HAP-1 (cell line): ENCODE results near the gene VWA7.
"Not testable (repeated sequence)": the region's sequence is repeated elsewhere in the genome, so short reads cannot be mapped to it uniquely, and the experiment has no call there.

Source experiments
- DNase-seq, 2 experiments: peaks; one replicate each; pipeline ENCODE4 v3.0.0-alpha.2; 2016 to 2020; ENCODE audit warnings: low spot score in 2 of 2
- H3K27me3 ChIP-seq: fragments of 250-450 bp; sonication (Bioruptor Pico); 2 replicates; pipeline ENCODE4 v1.5.1; 2020; ENCODE audit warnings: low read depth, mild to moderate bottlenecking, moderate library complexity
- H3K36me3 ChIP-seq: fragments of 250-450 bp; sonication (Bioruptor Pico); replicated peaks from 2 replicates; pipeline ENCODE4 v1.5.1; 2020; ENCODE audit warnings: mild to moderate bottlenecking
- H3K4me1 ChIP-seq: fragments of 250-450 bp; sonication (Bioruptor Pico); 2 replicates; pipeline ENCODE4 v1.5.1; 2020; ENCODE audit warnings: mild to moderate bottlenecking
- H3K4me3 ChIP-seq: fragments of 250-450 bp; sonication (Bioruptor Pico); 2 replicates; pipeline ENCODE4 v1.5.1; 2020; ENCODE audit warnings: mild to moderate bottlenecking, moderate library complexity
- H3K9me3 ChIP-seq: fragments of 250-450 bp; sonication (Bioruptor Pico); 2 replicates; pipeline ENCODE4 v1.5.1; 2020; ENCODE audit warnings: mild to moderate bottlenecking, moderate library complexity
- in situ Hi-C: fragments of 300-500 bp; cut with MboI; formaldehyde crosslinking; loops from 3 replicates; pipeline ENCODE4 v1.14.3; 2020; ENCODE audit warnings: low sequenced_read_pairs, inconsistent platforms, mixed read lengths

Gene VWA7

GRCh38 chr6:31813465-31813849 lies 36.3 kb upstream of the VWA7 start:
- no peak for DNase-seq
- no peaks in the 10 kb centered on the region for H3K9me3 ChIP-seq
- H3K4me1 ChIP-seq, result peaks cover 7% of the 10 kb centered on the region
- H3K4me3 ChIP-seq, result no peak overlapping the region
- in situ Hi-C loops, result no loop called here
- no peaks in the 10 kb centered on the region for H3K36me3 ChIP-seq
- H3K27me3 ChIP-seq, result no peaks in the 10 kb centered on the region

- Histone ChIP-seq H3K27me3 (no peaks in the 10 kb centered on the region), H3K9me3 (no peaks in the 10 kb centered on the region), H3K4me1 (peaks cover 10% of the 10 kb centered on the region), H3K4me3 (no peak overlapping the region), H3K36me3 (no peaks in the 10 kb centered on the region)
- in situ Hi-C loops, result no loop called here
- no peak for DNase-seq
Measured at GRCh38 chr6:31811645-31812044, 34.5 kb upstream of the VWA7 start.

- H3K4me1 ChIP-seq, in situ Hi-C loops, H3K27me3 ChIP-seq, DNase-seq, H3K9me3 ChIP-seq, H3K36me3 ChIP-seq, H3K4me3 ChIP-seq: not testable (repeated sequence)
Measured at GRCh38 chr6:31808599-31808998, 31.5 kb upstream of the VWA7 start.

GRCh38 chr6:31806470-31807272 lies 29.5 kb upstream of the VWA7 start, which contains the start of gene LSM2:
Gene LSM2, minus strand, starts transcription at chr6:31806966. Its CDS starts 209 bp downstream, at chr6:31806757.
- Histone ChIP-seq H3K4me1 (peaks cover 8% of the 10 kb centered on the region), H3K27me3 (no peaks in the 10 kb centered on the region), H3K36me3 (peaks cover 24% of the 10 kb centered on the region), H3K4me3 (peak within 1 kb of the TSS; percentile 89), H3K9me3 (no peaks in the 10 kb centered on the region)
- peak; percentile 96 to 98 for DNase-seq
- in situ Hi-C loops, result no loop called here

GRCh38 chr6:31805939-31806469 lies 28.9 kb upstream of the VWA7 start:
- Histone ChIP-seq H3K9me3 (no peaks in the 10 kb centered on the region), H3K36me3 (peaks cover 30% of the 10 kb centered on the region), H3K4me3 (peak overlapping the region; percentile 89), H3K27me3 (no peaks in the 10 kb centered on the region), H3K4me1 (peaks cover 8% of the 10 kb centered on the region)
- DNase-seq, result no peak
- in situ Hi-C loops, result no loop called here

GRCh38 chr6:31801031-31801927 lies 24.2 kb upstream of the VWA7 start:
- H3K4me3 ChIP-seq, result not testable (repeated sequence)

GRCh38 chr6:31799781-31800180 lies 22.7 kb upstream of the VWA7 start:
- no peak for DNase-seq
- in situ Hi-C loops, result no loop called here
- H3K4me3 ChIP-seq, result no peak overlapping the region

More at GRCh38 chr6:31801031-31801927, 24.2 kb upstream of the VWA7 start:
- H3K9me3 ChIP-seq, H3K4me1 ChIP-seq, in situ Hi-C loops, H3K27me3 ChIP-seq, DNase-seq: not testable (repeated sequence)
- H3K36me3 ChIP-seq, result peaks cover 38% of the 10 kb centered on the region

GRCh38 chr6:31797588-31797987 lies 20.5 kb upstream of the VWA7 start:
- no peaks in the 10 kb centered on the region for H3K9me3 ChIP-seq
- H3K27me3 ChIP-seq, result no peaks in the 10 kb centered on the region
- in situ Hi-C loops, result no loop called here
- H3K36me3 ChIP-seq, result peaks cover 30% of the 10 kb centered on the region
- no peak for DNase-seq
- H3K4me1 ChIP-seq, result peaks cover 8% of the 10 kb centered on the region
- no peak overlapping the region for H3K4me3 ChIP-seq

More at GRCh38 chr6:31799781-31800180, 22.7 kb upstream of the VWA7 start:
- H3K9me3 ChIP-seq, result no peaks in the 10 kb centered on the region
- peaks cover 4% of the 10 kb centered on the region for H3K4me1 ChIP-seq
- no peaks in the 10 kb centered on the region for H3K27me3 ChIP-seq
- H3K36me3 ChIP-seq, result peaks cover 35% of the 10 kb centered on the region

GRCh38 chr6:31796993-31797385 lies 19.9 kb upstream of the VWA7 start:
- no peak for DNase-seq
- Histone ChIP-seq H3K36me3 (peaks cover 32% of the 10 kb centered on the region), H3K27me3 (no peaks in the 10 kb centered on the region), H3K4me1 (peaks cover 8% of the 10 kb centered on the region), H3K4me3 (no peak overlapping the region), H3K9me3 (no peaks in the 10 kb centered on the region)
- in situ Hi-C loops, result no loop called here

GRCh38 chr6:31795616-31796298 lies 18.6 kb upstream of the VWA7 start, which contains the start of gene VARS1:
Gene VARS1, minus strand, starts transcription at chr6:31795752. Its CDS starts 535 bp downstream, at chr6:31795217.
- H3K36me3 ChIP-seq, result peaks cover 35% of the 10 kb centered on the region
- no peaks in the 10 kb centered on the region for H3K27me3 ChIP-seq
- no peaks in the 10 kb centered on the region for H3K9me3 ChIP-seq
- DNase-seq, result peak; percentile 90 to 95
- H3K4me1 ChIP-seq, result peaks cover 8% of the 10 kb centered on the region
- peak within 1 kb of the TSS; percentile 96 for H3K4me3 ChIP-seq
- in situ Hi-C loops, result no loop called here

- DNase-seq, result no peak
- in situ Hi-C loops, result no loop called here
- Histone ChIP-seq H3K9me3 (no peaks in the 10 kb centered on the region), H3K4me3 (peak overlapping the region; percentile 96), H3K36me3 (peaks cover 42% of the 10 kb centered on the region), H3K4me1 (peaks cover 8% of the 10 kb centered on the region), H3K27me3 (no peaks in the 10 kb centered on the region)
Measured at GRCh38 chr6:31794866-31795615, 17.9 kb upstream of the VWA7 start.

GRCh38 chr6:31794294-31794865 lies 17.3 kb upstream of the VWA7 start:
- peaks cover 47% of the 10 kb centered on the region for H3K36me3 ChIP-seq
- in situ Hi-C loops, result no loop called here

More at GRCh38 chr6:31794294-31794865, 17.3 kb upstream of the VWA7 start:
- Histone ChIP-seq H3K27me3 (no peaks in the 10 kb centered on the region), H3K4me3 (peak overlapping the region; percentile 96), H3K4me1 (peaks cover 8% of the 10 kb centered on the region), H3K9me3 (no peaks in the 10 kb centered on the region)
- peak in 1 of 2 experiments; percentile 50 for DNase-seq
